KOPT-K1 (cell line): ENCODE results near the gene SLC25A25.
A peak's percentile ranks its signal among the peaks of the same experiment; 100 is the strongest.
"Not testable (repeated sequence)": the region's sequence is repeated elsewhere in the genome, so short reads cannot be mapped to it uniquely, and the experiment has no call there.

Experiments
- H3K27ac ChIP-seq: fragments of 200-600 bp; sonication (generic); 2 replicates; pipeline ENCODE4 v1.5.1; 2016; ENCODE audit warnings: antibody characterized with exemption, mild to moderate bottlenecking, low read depth, low read length; ENCODE audit not compliant: poor library complexity, severe bottlenecking
- H3K36me3 ChIP-seq: fragments of 200-600 bp; sonication (generic); 2 replicates; pipeline ENCODE4 v1.5.1; 2017; ENCODE audit warnings: antibody characterized with exemption, mild to moderate bottlenecking, low read length, moderate library complexity; ENCODE audit not compliant: insufficient read depth
- H3K9me3 ChIP-seq: fragments of 200-600 bp; sonication (generic); 2 replicates; pipeline ENCODE4 v1.5.1; 2017; ENCODE audit warnings: antibody characterized with exemption, low read length, mild to moderate bottlenecking; ENCODE audit not compliant: insufficient read depth, poor library complexity, severe bottlenecking

The SLC25A25 gene

GRCh38 chr9:128061275-128061960 lies 6.6 kb upstream of the SLC25A25 start:
- H3K27ac ChIP-seq: no peak overlapping the region
- no peaks in the 10 kb centered on the region for H3K9me3 ChIP-seq
- H3K36me3 ChIP-seq: peaks cover 21% of the 10 kb centered on the region; the same call in 1 of the 2 replicates

GRCh38 chr9:128062279-128062678 lies 5.8 kb upstream of the SLC25A25 start:
- Histone ChIP-seq H3K27ac (no peak overlapping the region), H3K9me3 (no peaks in the 10 kb centered on the region), H3K36me3 (peaks cover 21% of the 10 kb centered on the region; the same call in 1 of the 2 replicates)

- H3K27ac ChIP-seq: no peak overlapping the region
- H3K36me3 ChIP-seq: peaks cover 21% of the 10 kb centered on the region; the same call in 1 of the 2 replicates
- no peaks in the 10 kb centered on the region for H3K9me3 ChIP-seq
These were observed 4.9 kb upstream of the SLC25A25 start for GRCh38 chr9:128062846-128063831.

GRCh38 chr9:128065907-128066712 lies 1.9 kb upstream of the SLC25A25 start:
- Histone ChIP-seq H3K9me3 (no peaks in the 10 kb centered on the region), H3K27ac (peak overlapping the region; percentile 89)

GRCh38 chr9:128066713-128067644 lies 1.1 kb upstream of the SLC25A25 start, which contains the start of gene NAIF1:
Gene NAIF1 (minus strand): TSS chr9:128067320. CDS start chr9:128067101, 219 bp downstream.
- H3K36me3 ChIP-seq: peaks cover 16% of the 10 kb centered on the region; the same call in 1 of the 2 replicates
- H3K9me3 ChIP-seq: no peaks in the 10 kb centered on the region
- H3K27ac ChIP-seq: peak within 1 kb of the TSS; percentile 89

More at GRCh38 chr9:128065907-128066712, 1.9 kb upstream of the SLC25A25 start:
- H3K36me3 ChIP-seq: peaks cover 20% of the 10 kb centered on the region; the same call in 1 of the 2 replicates

- Histone ChIP-seq H3K36me3 (peaks cover 9% of the 10 kb centered on the region; the same call in 1 of the 2 replicates), H3K9me3 (no peaks in the 10 kb centered on the region), H3K27ac (peak overlapping the region; percentile 89)
These were observed 564 bp downstream of the SLC25A25 start for GRCh38 chr9:128068386-128069205.

GRCh38 chr9:128070874-128071273 lies 2.8 kb downstream of the SLC25A25 start:
- Histone ChIP-seq H3K27ac (peak overlapping the region; percentile 85), H3K36me3 (peaks cover 23% of the 10 kb centered on the region), H3K9me3 (no peaks in the 10 kb centered on the region)

- peak overlapping the region; percentile 85 for H3K27ac ChIP-seq
- not testable (repeated sequence) for H3K9me3 ChIP-seq
- H3K36me3 ChIP-seq: peaks cover 23% of the 10 kb centered on the region
These were observed 3.4 kb downstream of the SLC25A25 start for GRCh38 chr9:128071475-128071874.

- no peaks in the 10 kb centered on the region for H3K9me3 ChIP-seq
- H3K36me3 ChIP-seq: peaks cover 29% of the 10 kb centered on the region
- H3K27ac ChIP-seq: peak overlapping the region; percentile 85
These were observed 4.4 kb downstream of the SLC25A25 start for GRCh38 chr9:128072144-128073021.

GRCh38 chr9:128073253-128073886 lies 5.3 kb downstream of the SLC25A25 start:
- Histone ChIP-seq H3K9me3 (no peaks in the 10 kb centered on the region), H3K36me3 (peaks cover 37% of the 10 kb centered on the region), H3K27ac (peak overlapping the region; percentile 85)

GRCh38 chr9:128077847-128078503 lies 9.9 kb downstream of the SLC25A25 start:
- H3K27ac ChIP-seq: no peak overlapping the region
- peaks cover 52% of the 10 kb centered on the region for H3K36me3 ChIP-seq
- H3K9me3 ChIP-seq: no peaks in the 10 kb centered on the region
